Neutrophil (primary cell): ENCODE measurements around the gene TSR3.

Experiments
- H3K27ac ChIP-seq: fragments of 200-600 bp; sonication (generic); 2 replicates; pipeline ENCODE4 v1.5.1; 2016; ENCODE audit warnings: mild to moderate bottlenecking, moderate library complexity
- H3K27me3 ChIP-seq: fragments of 200-600 bp; sonication (generic); 2 replicates; pipeline ENCODE4 v1.6.0; 2016; ENCODE audit warnings: mild to moderate bottlenecking
- H3K36me3 ChIP-seq: fragments of 200-600 bp; sonication (generic); 2 replicates; pipeline ENCODE4 v1.5.1; 2017
- H3K4me1 ChIP-seq, 2 experiments: fragments of 200-600 bp in 1 of 2; sonication (generic) in 1 of 2; 1 replicate in 1 of 2; 2 replicates in 1 of 2; pipeline versions ENCODE4 v1.5.1 to v1.6.1; 2013 to 2016; ENCODE audit warnings: low read depth in 1 of 2, low read length in 1 of 2, mild to moderate bottlenecking in 1 of 2, moderate library complexity in 1 of 2; ENCODE audit not compliant: control insufficient read depth in 1 of 2, insufficient read depth in 1 of 2
- H3K4me3 ChIP-seq, 2 experiments: fragments of 200-600 bp in 1 of 2; sonication (generic) in 1 of 2; 1 replicate in 1 of 2; 2 replicates in 1 of 2; pipeline ENCODE4 v1.5.1; 2013 to 2016; ENCODE audit warnings: low read depth in 1 of 2, low read length in 1 of 2, mild to moderate bottlenecking in 1 of 2, moderate library complexity in 1 of 2
- H3K9me3 ChIP-seq: fragments of 200-600 bp; sonication (generic); 2 replicates; pipeline ENCODE4 v1.5.1; 2016
- CTCF ChIP-seq: fragments of 200-600 bp; sonication (generic); IDR thresholded peaks from 2 replicates; pipeline ENCODE4 v1.5.1; 2016; ENCODE audit warnings: antibody characterized with exemption

TSR3 gene

GRCh38 chr16:1380195-1380594 is 28.5 kb upstream of the TSR3 start:
- H3K9me3 ChIP-seq, result no peaks in the 10 kb centered on the region
- peaks cover 16% of the 10 kb centered on the region for H3K27me3 ChIP-seq
- peak overlapping the region in 1 of 2 experiments; percentile 65 for H3K4me3 ChIP-seq
- H3K4me1 ChIP-seq, result peaks cover 8 to 21% of the 10 kb centered on the region in 2 experiments
- H3K36me3 ChIP-seq, result peaks cover 87% of the 10 kb centered on the region
- H3K27ac ChIP-seq, result no peak overlapping the region
- TF ChIP-seq CTCF, result no peak

- Histone ChIP-seq H3K4me1 (peaks cover 8 to 21% of the 10 kb centered on the region in 2 experiments), H3K27ac (peak overlapping the region; percentile 56), H3K9me3 (no peaks in the 10 kb centered on the region), H3K27me3 (peaks cover 16% of the 10 kb centered on the region), H3K4me3 (peak overlapping the region; percentile 40 to 65), H3K36me3 (peaks cover 87% of the 10 kb centered on the region)
- TF ChIP-seq CTCF, result no peak
Measured at GRCh38 chr16:1379304-1380076, 27.8 kb upstream of the TSR3 start.

GRCh38 chr16:1378804-1379303 is 27.2 kb upstream of the TSR3 start:
- TF ChIP-seq CTCF, result no peak
- Histone ChIP-seq H3K36me3 (peaks cover 86% of the 10 kb centered on the region), H3K27me3 (peaks cover 16% of the 10 kb centered on the region), H3K9me3 (no peaks in the 10 kb centered on the region), H3K4me1 (peaks cover 8 to 21% of the 10 kb centered on the region in 2 experiments), H3K27ac (peak overlapping the region; percentile 56), H3K4me3 (peak overlapping the region; percentile 40 to 65)

DNA sequence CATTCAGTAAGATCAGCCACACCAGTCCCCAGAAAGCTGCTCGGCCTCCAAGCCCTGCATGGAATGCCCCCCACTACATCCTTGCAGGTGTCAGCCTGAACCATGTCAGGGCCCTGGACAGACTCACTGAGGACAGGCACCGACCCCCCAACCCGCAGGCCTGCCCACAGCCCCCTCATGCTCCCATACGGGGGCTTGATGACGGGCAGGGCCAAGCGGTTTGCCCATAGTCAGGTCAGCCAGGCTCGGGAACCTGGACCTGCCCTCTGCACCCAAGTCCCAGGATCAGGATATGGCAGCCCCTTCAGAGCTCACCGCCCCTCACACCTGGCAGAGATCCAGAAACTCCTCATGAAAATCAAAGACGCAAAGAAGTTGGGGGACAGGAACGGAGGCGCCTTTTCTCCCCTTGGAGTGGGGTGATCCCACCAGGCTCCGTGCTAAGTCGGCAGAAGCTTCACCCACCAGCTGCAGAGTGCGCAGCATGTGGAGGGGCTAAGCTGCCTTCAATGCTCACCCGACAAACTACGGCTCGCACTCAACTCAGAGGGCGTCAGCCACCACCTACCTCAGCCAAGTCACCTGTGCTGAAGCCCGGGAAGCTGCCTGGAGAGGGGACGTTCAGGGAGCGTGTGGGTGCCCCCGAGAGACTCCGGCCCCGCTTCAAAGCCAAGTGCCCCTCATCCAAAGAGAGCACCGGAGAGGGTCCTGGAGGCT is 26.6 kb upstream of the TSR3 start:
- Histone ChIP-seq H3K36me3 (peaks cover 80% of the 10 kb centered on the region), H3K27ac (no peak overlapping the region), H3K9me3 (no peaks in the 10 kb centered on the region), H3K27me3 (peaks cover 16% of the 10 kb centered on the region), H3K4me3 (peak overlapping the region in 1 of 2 experiments; percentile 65), H3K4me1 (peaks cover 8 to 21% of the 10 kb centered on the region in 2 experiments)
- TF ChIP-seq CTCF, result no peak

- H3K9me3 ChIP-seq, result no peaks in the 10 kb centered on the region
- H3K27ac ChIP-seq, result no peak overlapping the region
- peaks cover 76% of the 10 kb centered on the region for H3K36me3 ChIP-seq
- H3K27me3 ChIP-seq, result peaks cover 16% of the 10 kb centered on the region
- peaks cover 8 to 21% of the 10 kb centered on the region in 2 experiments for H3K4me1 ChIP-seq
- TF ChIP-seq CTCF, result no peak
- no peak overlapping the region for H3K4me3 ChIP-seq
Measured at GRCh38 chr16:1377406-1378010, 25.8 kb upstream of the TSR3 start.
